Measurements from ENCODE around the gene C1QBP. TPM values are rescaled to one million over a fixed set of nuclear protein-coding genes. Genes with fewer than 3 reads are reported as not detected.
"Not testable (repeated sequence)": the region's sequence is repeated elsewhere in the genome, so short reads cannot be mapped to it uniquely, and the experiment has no call there.

Gene C1QBP
- total RNA-seq, 1 experiment from 2014 or later: 457 TPM

DNA sequence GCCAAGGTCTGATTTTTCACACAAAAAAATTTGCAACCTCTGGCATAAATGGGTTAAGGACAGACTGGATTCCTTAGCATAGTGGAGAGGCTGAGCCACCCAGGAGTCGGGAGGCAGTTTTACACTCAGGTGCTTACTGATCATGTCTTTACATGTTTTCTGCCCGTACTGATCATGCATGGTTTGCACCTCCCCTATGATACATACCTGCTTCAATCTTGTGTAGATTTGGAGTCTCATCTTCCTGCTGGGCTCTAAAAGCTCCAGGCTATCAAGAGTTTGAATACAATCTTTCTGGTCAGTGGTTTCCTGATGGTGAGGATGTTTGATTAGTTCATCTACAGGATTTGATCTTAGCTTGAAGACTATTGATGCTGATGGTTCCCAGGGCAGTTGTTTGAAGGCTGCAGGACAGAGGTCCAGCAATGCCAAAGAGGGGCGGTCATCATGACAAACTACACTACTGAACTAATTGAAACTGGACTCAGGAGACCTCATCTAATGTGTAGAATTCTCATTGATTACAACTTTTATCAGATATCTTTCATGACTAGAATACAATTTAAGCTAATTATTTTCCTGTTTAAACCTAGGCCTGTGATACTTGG, 6.9 kb downstream of the C1QBP start:
- POLR2A ChIA-PET (ENCODE audit: low non-redundant PET): no interaction called here
- H3K4me3 ChIP-seq (ENCODE audit: low read depth, low read length, poor library complexity, severe bottlenecking): no peak overlapping the region
- no peak overlapping the region for H3K27ac ChIP-seq (ENCODE audit: low read depth, low read length, poor library complexity, severe bottlenecking)
- no peaks in the 10 kb centered on the region for H3K9me3 ChIP-seq (ENCODE audit: low read depth, low read length, poor library complexity, severe bottlenecking)
- H3K36me3 ChIP-seq (ENCODE audit: insufficient read depth, low read length, poor library complexity, severe bottlenecking): peaks cover 97% of the 10 kb centered on the region
- BruUV-seq (replicated peaks): no TSS peak
- CTCF ChIA-PET: interaction anchor here (0.5 kb wide), 1 partner anchor 31 kb away, joined by 4 read pairs; no protein-coding TSS in a partner anchor
- peaks cover 10% of the 10 kb centered on the region for H3K4me1 ChIP-seq (ENCODE audit: insufficient read depth, low read length, poor library complexity, severe bottlenecking)
- TF ChIP-seq EZH2 (IDR thresholded peaks at IDR 0.05; ENCODE audit: borderline replicate concordance, low read depth, low read length, poor library complexity, severe bottlenecking): no peak
- TF ChIP-seq, protein P1, sequence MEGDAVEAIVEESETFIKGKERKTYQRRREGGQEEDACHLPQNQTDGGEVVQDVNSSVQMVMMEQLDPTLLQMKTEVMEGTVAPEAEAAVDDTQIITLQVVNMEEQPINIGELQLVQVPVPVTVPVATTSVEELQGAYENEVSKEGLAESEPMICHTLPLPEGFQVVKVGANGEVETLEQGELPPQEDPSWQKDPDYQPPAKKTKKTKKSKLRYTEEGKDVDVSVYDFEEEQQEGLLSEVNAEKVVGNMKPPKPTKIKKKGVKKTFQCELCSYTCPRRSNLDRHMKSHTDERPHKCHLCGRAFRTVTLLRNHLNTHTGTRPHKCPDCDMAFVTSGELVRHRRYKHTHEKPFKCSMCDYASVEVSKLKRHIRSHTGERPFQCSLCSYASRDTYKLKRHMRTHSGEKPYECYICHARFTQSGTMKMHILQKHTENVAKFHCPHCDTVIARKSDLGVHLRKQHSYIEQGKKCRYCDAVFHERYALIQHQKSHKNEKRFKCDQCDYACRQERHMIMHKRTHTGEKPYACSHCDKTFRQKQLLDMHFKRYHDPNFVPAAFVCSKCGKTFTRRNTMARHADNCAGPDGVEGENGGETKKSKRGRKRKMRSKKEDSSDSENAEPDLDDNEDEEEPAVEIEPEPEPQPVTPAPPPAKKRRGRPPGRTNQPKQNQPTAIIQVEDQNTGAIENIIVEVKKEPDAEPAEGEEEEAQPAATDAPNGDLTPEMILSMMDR (conservative IDR thresholded peaks at IDR 0.05; ENCODE audit: low read depth, low read length): no peak
- H3K27me3 ChIP-seq (replicated peaks; ENCODE audit: insufficient read depth, low read depth, low read length, poor library complexity): no peaks in the 10 kb centered on the region
- intact Hi-C loops (cut with micrococcal nuclease; ENCODE audit: unreplicated experiment): loop anchor here (10.0 kb wide), 1 partner anchor 177 kb away; no protein-coding TSS in a partner anchor
- no peak for DNase-seq (ENCODE audit: low spot score)

DNA sequence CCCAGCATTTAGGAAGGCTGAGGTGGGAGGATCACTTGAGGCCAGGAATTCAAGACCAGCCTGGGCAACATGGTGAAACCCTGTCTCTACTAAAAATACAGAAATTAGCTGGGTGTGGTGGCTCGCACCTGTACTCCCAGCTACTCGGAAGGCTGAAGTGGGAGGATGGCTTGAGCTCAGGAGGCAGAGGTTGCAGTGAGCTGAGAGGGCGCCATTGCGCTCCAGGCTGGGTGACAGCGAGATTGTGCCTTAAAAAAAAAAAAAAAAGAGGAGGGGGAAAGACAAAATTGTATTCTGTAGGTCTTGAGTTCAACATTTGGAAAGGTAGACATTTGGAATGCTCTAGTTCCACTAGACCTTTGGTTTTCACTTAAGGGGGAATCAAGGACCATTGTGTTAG, 7.7 kb downstream of the C1QBP start:
- BruUV-seq (replicated peaks); H3K9me3 ChIP-seq (ENCODE audit: low read depth, low read length, poor library complexity, severe bottlenecking); DNase-seq (ENCODE audit: low spot score); H3K4me1 ChIP-seq (ENCODE audit: insufficient read depth, low read length, poor library complexity, severe bottlenecking); POLR2A ChIA-PET (ENCODE audit: low non-redundant PET); H3K27me3 ChIP-seq (replicated peaks; ENCODE audit: insufficient read depth, low read depth, low read length, poor library complexity); H3K4me3 ChIP-seq (ENCODE audit: low read depth, low read length, poor library complexity, severe bottlenecking); H3K27ac ChIP-seq (ENCODE audit: low read depth, low read length, poor library complexity, severe bottlenecking): not testable (repeated sequence)
- peaks cover 97% of the 10 kb centered on the region for H3K36me3 ChIP-seq (ENCODE audit: insufficient read depth, low read length, poor library complexity, severe bottlenecking)
- intact Hi-C loops (cut with micrococcal nuclease; ENCODE audit: unreplicated experiment): loop anchor here (10.0 kb wide), 1 partner anchor 176 kb away; no protein-coding TSS in a partner anchor
- CTCF ChIA-PET: interaction anchor here (0.7 kb wide), 2 partner anchors 26 to 1227 kb away, joined by 3 read pairs; no protein-coding TSS in a partner anchor
- TF ChIP-seq, protein P1 (conservative IDR thresholded peaks at IDR 0.05; ENCODE audit: low read depth, low read length): peak; percentile 26; the same call in 1 of the 2 replicates

DNA sequence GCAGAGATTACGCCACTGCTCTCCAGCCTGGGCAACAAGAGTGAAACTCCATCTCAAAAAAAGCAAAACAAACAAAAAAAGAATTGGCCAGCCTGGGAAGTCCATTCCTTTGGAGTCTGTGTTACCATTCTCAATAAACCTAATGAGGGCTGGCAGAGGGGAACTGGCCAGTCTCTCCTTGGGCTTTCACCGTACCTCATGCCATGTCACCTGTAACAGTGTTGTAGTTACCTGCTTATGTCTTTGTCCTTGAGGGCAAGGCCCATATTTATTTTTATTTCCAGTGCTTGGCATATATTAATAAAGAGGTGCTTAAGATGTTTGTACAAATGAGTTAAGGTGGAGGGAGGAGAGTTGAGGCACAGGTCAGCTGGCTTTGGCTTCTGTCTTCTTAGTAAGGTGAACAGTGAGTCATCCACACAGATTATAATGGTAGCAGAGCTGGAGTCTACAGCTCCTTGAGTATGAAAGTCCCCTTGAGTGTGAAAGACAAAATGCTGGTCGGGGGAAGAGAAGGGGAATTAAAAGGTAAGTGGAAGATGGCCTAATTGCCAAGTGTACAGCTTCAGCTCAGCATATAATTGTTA, 8.4 kb downstream of the C1QBP start:
- TF ChIP-seq, protein P1 (conservative IDR thresholded peaks at IDR 0.05; ENCODE audit: low read depth, low read length): no peak
- no peak for TF ChIP-seq EZH2 (IDR thresholded peaks at IDR 0.05; ENCODE audit: borderline replicate concordance, low read depth, low read length, poor library complexity, severe bottlenecking)
- Histone ChIP-seq H3K4me1 (ENCODE audit: insufficient read depth, low read length, poor library complexity, severe bottlenecking) (no peaks in the 10 kb centered on the region), H3K27me3 (replicated peaks; ENCODE audit: insufficient read depth, low read depth, low read length, poor library complexity) (no peaks in the 10 kb centered on the region), H3K4me3 (ENCODE audit: low read depth, low read length, poor library complexity, severe bottlenecking) (no peak overlapping the region), H3K9me3 (ENCODE audit: low read depth, low read length, poor library complexity, severe bottlenecking) (no peaks in the 10 kb centered on the region), H3K36me3 (ENCODE audit: insufficient read depth, low read length, poor library complexity, severe bottlenecking) (peaks cover 97% of the 10 kb centered on the region), H3K27ac (ENCODE audit: low read depth, low read length, poor library complexity, severe bottlenecking) (no peak overlapping the region)
- ChIA-PET POLR2A (ENCODE audit: low non-redundant PET) (no interaction called here), CTCF (interaction anchor here (0.7 kb wide), 2 partner anchors 27 to 1228 kb away, joined by 3 read pairs; no protein-coding TSS in a partner anchor)
- intact Hi-C loops (cut with micrococcal nuclease; ENCODE audit: unreplicated experiment): loop anchor here (10.0 kb wide), 1 partner anchor 176 kb away; no protein-coding TSS in a partner anchor
- no TSS peak for BruUV-seq (replicated peaks)
- no peak for DNase-seq (ENCODE audit: low spot score)

Measured in A673 (cell line).